ENCODE results near the gene CACNA1C. TPM values are rescaled to one million over a fixed set of nuclear protein-coding genes. Genes with fewer than 3 reads are reported as not detected.

CACNA1C gene
- total and polyA plus RNA-seq, 4 donors = 14.8 to 22.2 (median 18.3) TPM

- H3K4me1 ChIP-seq (ENCODE audit: control insufficient read depth, insufficient read depth, low read length) = peaks cover 14% of the 10 kb centered on the region
- H3K4me3 ChIP-seq (ENCODE audit: low read depth, low read length) = no peak overlapping the region
- no peak for DNase-seq (ENCODE audit: low read depth in 4 of 6, low spot score in 6 of 6)
- no peaks in the 10 kb centered on the region for H3K9me3 ChIP-seq (ENCODE audit: control insufficient read depth, insufficient read depth, low read length)
- no peak overlapping the region for H3K27ac ChIP-seq (ENCODE audit: low read depth, low read length)
- H3K36me3 ChIP-seq (ENCODE audit: control insufficient read depth, insufficient read depth, low read length) = peaks cover 57% of the 10 kb centered on the region
- H3K27me3 ChIP-seq (ENCODE audit: control insufficient read depth, insufficient read depth, low read length) = no peaks in the 10 kb centered on the region
- 65% methylated on average over 30 of the region's 33 CpGs for WGBS (ENCODE audit: insufficient coverage)
Observed at GRCh38 chr12:2652401-2653081, 599.8 kb downstream of the CACNA1C start.

GRCh38 chr12:2653461-2653965 is 600.7 kb downstream of the CACNA1C start:
- DNase-seq (ENCODE audit: low read depth in 4 of 6, low spot score in 6 of 6) = no peak
- 91% methylated on average over 20 of the region's 22 CpGs for WGBS (ENCODE audit: insufficient coverage)
- H3K36me3 ChIP-seq (ENCODE audit: control insufficient read depth, insufficient read depth, low read length) = peaks cover 57% of the 10 kb centered on the region
- H3K9me3 ChIP-seq (ENCODE audit: control insufficient read depth, insufficient read depth, low read length) = no peaks in the 10 kb centered on the region
- no peak overlapping the region for H3K27ac ChIP-seq (ENCODE audit: low read depth, low read length)
- no peak overlapping the region for H3K4me3 ChIP-seq (ENCODE audit: low read depth, low read length)
- H3K27me3 ChIP-seq (ENCODE audit: control insufficient read depth, insufficient read depth, low read length) = no peaks in the 10 kb centered on the region
- H3K4me1 ChIP-seq (ENCODE audit: control insufficient read depth, insufficient read depth, low read length) = peaks cover 14% of the 10 kb centered on the region

DNA sequence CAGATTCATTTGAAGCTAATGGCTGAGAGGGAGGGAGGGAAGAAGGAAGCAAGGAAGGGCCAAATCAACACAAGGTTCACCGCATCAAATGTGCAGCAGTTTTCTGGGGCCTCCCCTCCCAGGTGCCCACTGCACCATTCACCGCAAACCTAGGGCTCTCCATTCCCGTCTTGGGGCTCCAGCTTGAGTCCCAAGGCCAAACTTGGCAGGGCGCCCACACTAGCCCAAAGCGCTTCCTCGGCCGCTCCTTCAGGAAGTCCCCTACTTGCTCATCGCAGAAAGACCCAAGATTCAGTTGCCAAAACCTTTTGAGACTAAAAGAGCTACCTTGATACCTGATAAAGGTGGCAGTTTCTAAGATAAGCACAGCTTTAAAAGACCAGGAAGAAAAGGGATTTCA is 601.5 kb downstream of the CACNA1C start:
- Histone ChIP-seq H3K4me1 (ENCODE audit: control insufficient read depth, insufficient read depth, low read length) (peaks cover 12% of the 10 kb centered on the region), H3K27me3 (ENCODE audit: control insufficient read depth, insufficient read depth, low read length) (no peaks in the 10 kb centered on the region)
- 85% methylated on average over 4 of the region's 8 CpGs for WGBS (ENCODE audit: insufficient coverage)

GRCh38 chr12:2654741-2655140 is 602.0 kb downstream of the CACNA1C start:
- DNase-seq (ENCODE audit: low read depth in 4 of 6, low spot score in 6 of 6) = no peak
- Histone ChIP-seq H3K4me1 (ENCODE audit: control insufficient read depth, insufficient read depth, low read length) (peaks cover 11% of the 10 kb centered on the region), H3K27me3 (ENCODE audit: control insufficient read depth, insufficient read depth, low read length) (no peaks in the 10 kb centered on the region), H3K27ac (ENCODE audit: low read depth, low read length) (no peak overlapping the region), H3K4me3 (ENCODE audit: low read depth, low read length) (no peak overlapping the region), H3K36me3 (ENCODE audit: control insufficient read depth, insufficient read depth, low read length) (peaks cover 55% of the 10 kb centered on the region), H3K9me3 (ENCODE audit: control insufficient read depth, insufficient read depth, low read length) (no peaks in the 10 kb centered on the region)
- WGBS (ENCODE audit: insufficient coverage) = 69% methylated on average over 4 of the region's 4 CpGs

More for the DNA sequence above, 601.5 kb downstream of the CACNA1C start:
- H3K27ac ChIP-seq (ENCODE audit: low read depth, low read length) = no peak overlapping the region
- no peak overlapping the region for H3K4me3 ChIP-seq (ENCODE audit: low read depth, low read length)
- DNase-seq (ENCODE audit: low read depth in 4 of 6, low spot score in 6 of 6) = no peak
- no peaks in the 10 kb centered on the region for H3K9me3 ChIP-seq (ENCODE audit: control insufficient read depth, insufficient read depth, low read length)
- peaks cover 55% of the 10 kb centered on the region for H3K36me3 ChIP-seq (ENCODE audit: control insufficient read depth, insufficient read depth, low read length)

DNA sequence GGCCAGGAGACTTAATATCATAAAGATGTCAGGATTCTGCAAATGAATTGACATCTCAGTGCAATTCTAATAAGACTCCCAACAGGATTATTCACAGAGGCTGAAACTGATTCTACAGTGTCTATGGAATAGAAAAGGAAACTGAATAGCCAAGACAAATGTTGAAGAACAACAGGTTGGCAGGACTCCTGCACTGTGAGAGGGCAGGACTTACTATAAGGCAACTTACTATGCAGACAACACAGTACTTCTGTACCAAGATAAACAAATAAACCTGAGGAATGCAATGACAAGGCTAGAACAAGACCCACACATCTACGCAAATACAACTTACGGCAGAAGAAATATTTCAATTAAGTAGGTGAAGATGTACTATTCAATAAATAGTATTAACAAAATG is 609.7 kb downstream of the CACNA1C start:
- H3K27ac ChIP-seq (ENCODE audit: low read depth, low read length) = no peak overlapping the region
- WGBS (ENCODE audit: insufficient coverage) = no CpG with 5 or more reads among the region's 2 CpGs
- DNase-seq (ENCODE audit: low read depth in 4 of 6, low spot score in 6 of 6) = no peak
- H3K4me1 ChIP-seq (ENCODE audit: control insufficient read depth, insufficient read depth, low read length) = no peaks in the 10 kb centered on the region
- H3K36me3 ChIP-seq (ENCODE audit: control insufficient read depth, insufficient read depth, low read length) = peaks cover 26% of the 10 kb centered on the region
- H3K9me3 ChIP-seq (ENCODE audit: control insufficient read depth, insufficient read depth, low read length) = no peaks in the 10 kb centered on the region
- H3K4me3 ChIP-seq (ENCODE audit: low read depth, low read length) = no peak overlapping the region
- H3K27me3 ChIP-seq (ENCODE audit: control insufficient read depth, insufficient read depth, low read length) = no peaks in the 10 kb centered on the region

GRCh38 chr12:2664721-2665577 is 612.2 kb downstream of the CACNA1C start:
- Histone ChIP-seq H3K9me3 (ENCODE audit: control insufficient read depth, insufficient read depth, low read length) (no peaks in the 10 kb centered on the region), H3K36me3 (ENCODE audit: control insufficient read depth, insufficient read depth, low read length) (peaks cover 47% of the 10 kb centered on the region), H3K27ac (ENCODE audit: low read depth, low read length) (no peak overlapping the region), H3K4me1 (ENCODE audit: control insufficient read depth, insufficient read depth, low read length) (no peaks in the 10 kb centered on the region), H3K4me3 (ENCODE audit: low read depth, low read length) (no peak overlapping the region), H3K27me3 (ENCODE audit: control insufficient read depth, insufficient read depth, low read length) (no peaks in the 10 kb centered on the region)
- no peak for DNase-seq (ENCODE audit: low read depth in 4 of 6, low spot score in 6 of 6)
- WGBS (ENCODE audit: insufficient coverage) = 76% methylated on average over 6 of the region's 7 CpGs

GRCh38 chr12:2666411-2666810 is 613.6 kb downstream of the CACNA1C start:
- DNase-seq (ENCODE audit: low read depth in 4 of 6, low spot score in 6 of 6) = no peak
- peaks cover 53% of the 10 kb centered on the region for H3K36me3 ChIP-seq (ENCODE audit: control insufficient read depth, insufficient read depth, low read length)
- H3K4me3 ChIP-seq (ENCODE audit: low read depth, low read length) = no peak overlapping the region
- H3K27me3 ChIP-seq (ENCODE audit: control insufficient read depth, insufficient read depth, low read length) = no peaks in the 10 kb centered on the region
- no peaks in the 10 kb centered on the region for H3K9me3 ChIP-seq (ENCODE audit: control insufficient read depth, insufficient read depth, low read length)
- WGBS (ENCODE audit: insufficient coverage) = 83% methylated on average over 10 of the region's 11 CpGs
- no peaks in the 10 kb centered on the region for H3K4me1 ChIP-seq (ENCODE audit: control insufficient read depth, insufficient read depth, low read length)
- H3K27ac ChIP-seq (ENCODE audit: low read depth, low read length) = no peak overlapping the region

DNA sequence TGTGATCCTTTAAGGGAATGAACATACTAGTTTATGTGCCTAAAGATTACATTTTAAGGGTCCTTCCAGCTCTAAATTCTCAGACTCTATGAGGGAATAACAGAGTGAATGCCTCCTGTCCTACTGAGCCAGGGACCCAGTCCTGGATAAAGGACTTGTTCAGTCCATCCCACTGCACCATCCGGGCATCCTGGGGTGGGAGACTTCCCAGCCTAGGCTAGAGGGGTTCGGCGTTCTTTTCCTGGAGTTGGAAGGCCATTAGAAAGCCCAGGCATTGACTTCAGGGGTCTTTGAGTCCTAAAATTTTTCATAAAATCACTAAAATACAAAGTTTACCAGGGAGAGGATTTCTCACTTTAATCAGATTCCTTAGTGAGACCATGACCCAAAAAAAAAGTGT is 614.1 kb downstream of the CACNA1C start:
- H3K27ac ChIP-seq (ENCODE audit: low read depth, low read length) = no peak overlapping the region
- H3K36me3 ChIP-seq (ENCODE audit: control insufficient read depth, insufficient read depth, low read length) = peaks cover 53% of the 10 kb centered on the region
- WGBS (ENCODE audit: insufficient coverage) = no CpG with 5 or more reads among the region's 3 CpGs
- no peak for DNase-seq (ENCODE audit: low read depth in 4 of 6, low spot score in 6 of 6)
- no peak overlapping the region for H3K4me3 ChIP-seq (ENCODE audit: low read depth, low read length)
- no peaks in the 10 kb centered on the region for H3K4me1 ChIP-seq (ENCODE audit: control insufficient read depth, insufficient read depth, low read length)
- H3K9me3 ChIP-seq (ENCODE audit: control insufficient read depth, insufficient read depth, low read length) = no peaks in the 10 kb centered on the region
- H3K27me3 ChIP-seq (ENCODE audit: control insufficient read depth, insufficient read depth, low read length) = no peaks in the 10 kb centered on the region

DNA sequence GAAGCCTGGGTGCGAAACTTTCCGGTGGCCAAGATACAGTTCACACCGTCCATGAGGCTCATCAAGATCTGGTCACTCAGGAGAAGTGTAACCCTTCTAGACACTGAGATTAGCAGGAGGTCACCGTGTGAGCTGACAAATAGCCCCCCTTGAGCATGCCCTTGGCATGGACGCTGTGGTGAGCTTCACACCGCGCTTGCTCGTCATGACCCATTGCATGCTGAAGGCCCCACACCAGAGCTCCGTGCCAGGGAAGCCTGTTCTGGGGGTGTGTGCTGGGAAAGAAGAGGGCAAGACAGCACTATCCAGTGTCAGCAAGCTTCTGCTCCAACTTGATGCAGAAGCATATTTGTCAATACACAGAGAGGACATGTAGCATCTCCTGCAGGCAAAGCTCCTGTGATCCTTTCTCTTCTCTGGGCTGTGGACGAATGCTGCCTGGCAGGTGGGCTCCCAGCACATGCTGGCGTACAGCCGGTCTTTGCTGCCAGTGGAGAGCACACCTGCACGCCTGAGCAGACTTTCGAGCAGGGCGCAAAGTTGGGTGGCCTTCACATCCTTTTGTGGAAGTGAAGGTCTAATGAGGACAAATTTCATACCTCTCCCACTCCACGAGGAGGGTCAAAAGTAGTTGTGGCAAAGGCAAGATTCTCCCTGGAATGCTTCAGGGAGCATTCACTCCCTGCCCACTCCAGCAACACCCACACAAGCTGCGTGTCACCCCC is 615.1 kb downstream of the CACNA1C start:
- no peak for DNase-seq (ENCODE audit: low read depth in 4 of 6, low spot score in 6 of 6)
- Histone ChIP-seq H3K4me1 (ENCODE audit: control insufficient read depth, insufficient read depth, low read length) (no peaks in the 10 kb centered on the region), H3K9me3 (ENCODE audit: control insufficient read depth, insufficient read depth, low read length) (no peaks in the 10 kb centered on the region), H3K27me3 (ENCODE audit: control insufficient read depth, insufficient read depth, low read length) (no peaks in the 10 kb centered on the region), H3K27ac (ENCODE audit: low read depth, low read length) (no peak overlapping the region), H3K36me3 (ENCODE audit: control insufficient read depth, insufficient read depth, low read length) (peaks cover 55% of the 10 kb centered on the region), H3K4me3 (ENCODE audit: low read depth, low read length) (no peak overlapping the region)
- WGBS (ENCODE audit: insufficient coverage) = 93% methylated on average over 10 of the region's 17 CpGs
